ENCODE measurements around the gene DUSP12.
A peak's percentile ranks its signal among the peaks of the same experiment; 100 is the strongest.
"Not testable (repeated sequence)": the region's sequence is repeated elsewhere in the genome, so short reads cannot be mapped to it uniquely, and the experiment has no call there.

Gene DUSP12

GRCh38 chr1:161721738-161722343, 27.7 kb upstream of the DUSP12 start:
- TF ChIP-seq, protein P1, sequence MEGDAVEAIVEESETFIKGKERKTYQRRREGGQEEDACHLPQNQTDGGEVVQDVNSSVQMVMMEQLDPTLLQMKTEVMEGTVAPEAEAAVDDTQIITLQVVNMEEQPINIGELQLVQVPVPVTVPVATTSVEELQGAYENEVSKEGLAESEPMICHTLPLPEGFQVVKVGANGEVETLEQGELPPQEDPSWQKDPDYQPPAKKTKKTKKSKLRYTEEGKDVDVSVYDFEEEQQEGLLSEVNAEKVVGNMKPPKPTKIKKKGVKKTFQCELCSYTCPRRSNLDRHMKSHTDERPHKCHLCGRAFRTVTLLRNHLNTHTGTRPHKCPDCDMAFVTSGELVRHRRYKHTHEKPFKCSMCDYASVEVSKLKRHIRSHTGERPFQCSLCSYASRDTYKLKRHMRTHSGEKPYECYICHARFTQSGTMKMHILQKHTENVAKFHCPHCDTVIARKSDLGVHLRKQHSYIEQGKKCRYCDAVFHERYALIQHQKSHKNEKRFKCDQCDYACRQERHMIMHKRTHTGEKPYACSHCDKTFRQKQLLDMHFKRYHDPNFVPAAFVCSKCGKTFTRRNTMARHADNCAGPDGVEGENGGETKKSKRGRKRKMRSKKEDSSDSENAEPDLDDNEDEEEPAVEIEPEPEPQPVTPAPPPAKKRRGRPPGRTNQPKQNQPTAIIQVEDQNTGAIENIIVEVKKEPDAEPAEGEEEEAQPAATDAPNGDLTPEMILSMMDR (IDR thresholded peaks at IDR 0.05; ENCODE audit: low read length, missing control alignments) = no peak
- H3K4me3 ChIP-seq (replicated peaks; ENCODE audit: low read depth, low read length) = no peak overlapping the region
- DNase-seq (ENCODE audit: low read depth) = peak; percentile 79

- no peak overlapping the region for H3K4me3 ChIP-seq (replicated peaks; ENCODE audit: low read depth, low read length)
- DNase-seq (ENCODE audit: low read depth) = no peak
- TF ChIP-seq, protein P1 (IDR thresholded peaks at IDR 0.05; ENCODE audit: low read length, missing control alignments) = no peak
Observed at GRCh38 chr1:161722406-161722805, 27.2 kb upstream of the DUSP12 start.

DNA sequence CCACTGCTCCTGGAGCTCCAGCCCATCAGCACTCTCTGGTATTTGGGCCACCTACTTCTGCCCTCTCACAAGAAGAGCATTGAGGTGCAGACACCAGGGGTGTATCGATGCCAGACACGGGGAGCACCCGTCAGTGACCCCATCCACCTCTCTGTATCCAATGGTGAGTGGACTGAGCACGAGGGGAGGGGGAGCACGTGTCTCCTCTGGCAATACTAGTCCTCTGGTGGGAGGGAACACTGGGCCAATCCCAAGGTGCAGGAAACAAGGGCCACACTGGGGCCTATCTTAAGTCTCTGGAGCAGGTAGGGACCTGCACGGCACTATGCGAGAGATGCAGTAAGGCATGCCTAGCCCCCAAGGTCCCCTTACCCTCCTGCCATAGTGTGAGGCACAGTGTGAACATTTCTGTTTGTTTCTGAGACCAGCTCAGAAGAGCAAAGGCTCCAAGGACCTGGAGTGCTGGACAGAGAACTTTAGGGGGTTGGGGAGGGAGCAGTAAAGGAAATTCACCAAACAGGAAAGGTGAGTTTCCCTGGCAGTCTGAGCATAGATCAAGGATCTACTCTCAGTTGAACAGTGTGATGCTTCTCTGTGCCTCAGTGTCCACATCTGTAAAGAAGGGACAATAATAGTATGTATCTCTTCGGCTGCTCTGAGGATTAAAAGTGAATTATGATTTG, 26.0 kb upstream of the DUSP12 start:
- DNase-seq (ENCODE audit: low read depth) = no peak
- TF ChIP-seq, protein P1 (IDR thresholded peaks at IDR 0.05; ENCODE audit: low read length, missing control alignments) = no peak
- no peak overlapping the region for H3K4me3 ChIP-seq (replicated peaks; ENCODE audit: low read depth, low read length)

- peak overlapping the region; percentile 69 for H3K4me3 ChIP-seq (replicated peaks; ENCODE audit: low read depth, low read length)
- DNase-seq (ENCODE audit: low read depth) = not testable (repeated sequence)
Observed at GRCh38 chr1:161725258-161725907, 24.2 kb upstream of the DUSP12 start.

DNA sequence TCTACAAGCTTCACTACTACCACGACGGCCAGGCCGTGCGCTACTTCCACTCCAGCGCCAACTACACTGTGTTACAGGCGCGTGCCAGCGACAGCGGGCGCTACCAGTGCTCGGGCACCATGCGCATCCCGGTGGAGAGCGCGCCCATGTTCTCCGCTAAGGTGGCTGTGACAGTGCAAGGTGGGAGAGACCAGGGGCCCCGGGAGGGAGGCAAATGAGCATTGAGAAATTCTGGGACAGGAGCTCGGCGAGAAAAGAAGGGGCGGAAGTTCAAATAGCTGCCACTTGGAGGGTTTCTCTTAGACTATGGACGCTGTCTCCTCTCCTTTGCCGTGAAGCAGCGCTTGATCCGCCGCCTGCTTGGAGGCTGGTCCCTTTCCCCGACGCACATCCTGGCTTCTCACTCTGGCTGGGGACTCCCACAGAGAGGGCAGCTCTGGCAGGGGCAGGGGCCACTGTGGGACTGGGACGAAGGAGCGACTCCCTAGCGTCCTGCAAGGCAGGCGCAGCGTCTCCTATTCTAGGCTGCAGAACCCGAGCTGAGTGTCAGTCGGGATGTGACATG, 23.6 kb upstream of the DUSP12 start:
- peak overlapping the region; percentile 69 for H3K4me3 ChIP-seq (replicated peaks; ENCODE audit: low read depth, low read length)
- TF ChIP-seq, protein P1 (IDR thresholded peaks at IDR 0.05; ENCODE audit: low read length, missing control alignments) = peak; percentile 39
- peak; percentile 54 for DNase-seq (ENCODE audit: low read depth)

- H3K4me3 ChIP-seq (replicated peaks; ENCODE audit: low read depth, low read length) = peak overlapping the region; percentile 69
- TF ChIP-seq, protein P1 (IDR thresholded peaks at IDR 0.05; ENCODE audit: low read length, missing control alignments) = no peak
- DNase-seq (ENCODE audit: low read depth) = peak; percentile 86
Observed at GRCh38 chr1:161726473-161727255, 22.9 kb upstream of the DUSP12 start.

Measured in fibroblast of pulmonary artery (primary cell).